SU-DHL-6 (cell line): Measurements from ENCODE around the gene PPP1R2.

Experiments used
- EZH2phosphoT487 ChIP-seq: fragments of 200-600 bp; sonication (generic), shearing (Covaris generic); conservative IDR thresholded peaks from 2 replicates; pipeline ENCODE4 v1.6.1; 2018; ENCODE audit warnings: mild to moderate bottlenecking, antibody characterized with exemption, low read length, moderate library complexity, mixed read lengths
- TF ChIP-seq, protein P1 (sequence below): fragments of 200-600 bp; sonication (generic); IDR thresholded peaks from one replicate; pipeline ENCODE4 v1.5.1; 2017; ENCODE audit warnings: antibody characterized with exemption, mild to moderate bottlenecking, low read length, moderate library complexity; ENCODE audit not compliant: insufficient read depth, poor library complexity, severe bottlenecking

DNA sequence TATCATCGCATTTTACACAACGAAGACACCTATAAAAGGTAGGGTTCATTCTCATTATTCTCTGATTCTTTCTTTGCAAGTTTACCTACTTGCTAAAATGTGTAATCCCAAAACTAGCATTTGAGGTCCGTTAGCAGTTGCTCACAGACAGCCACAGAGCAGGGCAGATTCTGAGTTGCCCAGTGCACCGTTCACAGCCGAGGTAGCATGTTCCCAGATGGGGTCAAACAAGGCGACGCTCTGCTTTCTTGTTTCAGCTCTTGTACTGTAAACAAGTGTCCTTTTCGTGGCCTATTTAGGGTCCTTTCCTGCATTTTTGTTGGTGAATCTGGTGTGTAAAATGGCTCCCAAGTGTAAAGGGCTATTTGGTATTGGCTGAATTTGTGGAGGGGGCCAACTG, 3.1 kb downstream of the PPP1R2 start:
- TF ChIP-seq, protein P1, sequence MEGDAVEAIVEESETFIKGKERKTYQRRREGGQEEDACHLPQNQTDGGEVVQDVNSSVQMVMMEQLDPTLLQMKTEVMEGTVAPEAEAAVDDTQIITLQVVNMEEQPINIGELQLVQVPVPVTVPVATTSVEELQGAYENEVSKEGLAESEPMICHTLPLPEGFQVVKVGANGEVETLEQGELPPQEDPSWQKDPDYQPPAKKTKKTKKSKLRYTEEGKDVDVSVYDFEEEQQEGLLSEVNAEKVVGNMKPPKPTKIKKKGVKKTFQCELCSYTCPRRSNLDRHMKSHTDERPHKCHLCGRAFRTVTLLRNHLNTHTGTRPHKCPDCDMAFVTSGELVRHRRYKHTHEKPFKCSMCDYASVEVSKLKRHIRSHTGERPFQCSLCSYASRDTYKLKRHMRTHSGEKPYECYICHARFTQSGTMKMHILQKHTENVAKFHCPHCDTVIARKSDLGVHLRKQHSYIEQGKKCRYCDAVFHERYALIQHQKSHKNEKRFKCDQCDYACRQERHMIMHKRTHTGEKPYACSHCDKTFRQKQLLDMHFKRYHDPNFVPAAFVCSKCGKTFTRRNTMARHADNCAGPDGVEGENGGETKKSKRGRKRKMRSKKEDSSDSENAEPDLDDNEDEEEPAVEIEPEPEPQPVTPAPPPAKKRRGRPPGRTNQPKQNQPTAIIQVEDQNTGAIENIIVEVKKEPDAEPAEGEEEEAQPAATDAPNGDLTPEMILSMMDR = no peak
- no peak for TF ChIP-seq EZH2phosphoT487
